Putamen (tissue), 1 donor: Measurements from ENCODE around the gene MTTP.

Experiments used
- DNase-seq: peaks from one replicate; pipeline ENCODE4 v3.0.0-alpha.2; 2016; ENCODE audit warnings: low spot score

The MTTP gene

GRCh38 chr4:99593781-99594641, 19.4 kb downstream of the MTTP start:
- DNase-seq, result peak; percentile 15

- no peak for DNase-seq
Measured at GRCh38 chr4:99594818-99595217, 20.2 kb downstream of the MTTP start.

DNA sequence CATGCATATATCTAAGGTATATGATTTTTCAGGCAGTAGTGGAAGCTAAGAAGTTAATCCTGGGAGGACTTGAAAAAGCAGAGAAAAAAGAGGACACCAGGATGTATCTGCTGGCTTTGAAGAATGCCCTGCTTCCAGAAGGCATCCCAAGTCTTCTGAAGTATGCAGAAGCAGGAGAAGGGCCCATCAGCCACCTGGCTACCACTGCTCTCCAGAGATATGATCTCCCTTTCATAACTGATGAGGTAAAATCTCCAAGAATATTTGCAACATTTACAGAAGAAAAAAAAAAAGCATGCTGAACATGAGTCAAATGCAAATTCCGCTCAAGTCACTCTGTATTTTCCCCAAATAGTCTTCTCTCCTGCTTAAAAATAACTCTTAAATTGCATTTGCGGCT, 32.1 kb downstream of the MTTP start:
- DNase-seq, result no peak

DNA sequence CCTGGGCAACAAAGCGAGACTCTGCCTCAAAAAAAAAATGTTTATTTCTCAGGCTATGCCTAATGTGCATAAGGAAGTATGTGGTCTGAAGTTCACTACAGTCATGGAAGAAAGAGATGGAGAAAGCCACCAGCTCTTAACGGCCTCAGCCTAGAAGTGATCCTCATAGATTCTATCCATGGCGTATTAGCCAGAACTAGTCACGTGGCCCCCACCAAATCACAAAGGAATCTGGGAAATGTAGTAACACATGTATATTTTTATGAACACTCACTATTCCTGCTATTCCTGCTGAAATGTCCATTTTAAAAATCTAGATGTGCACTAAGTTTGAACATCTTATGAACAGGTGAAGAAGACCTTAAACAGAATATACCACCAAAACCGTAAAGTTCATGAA, 33.8 kb downstream of the MTTP start:
- no peak for DNase-seq

GRCh38 chr4:99610605-99611175, 36.1 kb downstream of the MTTP start:
- no peak for DNase-seq

DNA sequence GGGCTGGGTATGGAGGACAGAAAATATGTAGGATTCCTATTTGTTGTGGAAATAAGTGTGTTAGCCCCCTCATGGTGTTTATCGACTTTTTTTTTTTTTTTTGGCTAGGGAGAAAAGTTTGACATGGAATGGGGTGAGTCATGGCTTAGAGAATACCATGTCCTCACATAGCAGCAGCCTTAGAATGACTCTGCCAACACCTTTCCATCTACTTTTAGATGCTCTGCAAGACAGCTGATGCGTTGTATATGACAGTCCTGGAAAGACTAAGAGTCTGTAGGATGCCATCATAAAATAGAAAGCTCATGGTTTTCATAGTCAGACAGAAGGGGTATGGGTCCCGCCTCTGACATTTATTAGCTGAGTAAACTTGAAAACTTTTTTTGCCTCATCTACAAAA, 37.7 kb downstream of the MTTP start:
- no peak for DNase-seq

- DNase-seq, result no peak
Measured at GRCh38 chr4:99612704-99613103, 38.1 kb downstream of the MTTP start.

GRCh38 chr4:99614491-99614890, 39.9 kb downstream of the MTTP start:
- no peak for DNase-seq

- no peak for DNase-seq
Measured at GRCh38 chr4:99615170-99615820, 40.7 kb downstream of the MTTP start.

GRCh38 chr4:99617374-99617773, 42.8 kb downstream of the MTTP start:
- no peak for DNase-seq

DNA sequence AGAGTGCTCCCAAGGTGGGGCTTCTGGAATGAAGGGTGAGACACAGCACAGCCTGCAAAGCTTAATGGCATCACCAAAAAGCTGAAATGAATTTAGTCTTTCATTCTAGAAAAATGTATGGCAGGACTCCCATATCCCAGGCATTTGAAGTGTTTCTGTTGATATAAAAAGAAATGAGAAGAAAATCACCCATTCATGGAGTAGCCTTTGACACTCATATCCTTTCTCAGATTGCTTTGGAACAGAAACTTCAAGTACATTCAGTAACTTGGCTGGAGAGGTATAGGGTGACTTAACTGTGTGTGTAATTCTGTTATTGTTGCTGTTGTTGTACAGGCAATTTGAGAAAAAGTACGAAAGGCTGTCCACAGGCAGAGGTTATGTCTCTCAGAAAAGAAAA, 47.7 kb downstream of the MTTP start:
- no peak for DNase-seq

GRCh38 chr4:99624141-99624719, 49.6 kb downstream of the MTTP start:
- no peak for DNase-seq

GRCh38 chr4:99625369-99625768, 50.7 kb downstream of the MTTP start:
- no peak for DNase-seq

GRCh38 chr4:99628040-99628439, 53.4 kb downstream of the MTTP start:
- DNase-seq, result no peak

DNA sequence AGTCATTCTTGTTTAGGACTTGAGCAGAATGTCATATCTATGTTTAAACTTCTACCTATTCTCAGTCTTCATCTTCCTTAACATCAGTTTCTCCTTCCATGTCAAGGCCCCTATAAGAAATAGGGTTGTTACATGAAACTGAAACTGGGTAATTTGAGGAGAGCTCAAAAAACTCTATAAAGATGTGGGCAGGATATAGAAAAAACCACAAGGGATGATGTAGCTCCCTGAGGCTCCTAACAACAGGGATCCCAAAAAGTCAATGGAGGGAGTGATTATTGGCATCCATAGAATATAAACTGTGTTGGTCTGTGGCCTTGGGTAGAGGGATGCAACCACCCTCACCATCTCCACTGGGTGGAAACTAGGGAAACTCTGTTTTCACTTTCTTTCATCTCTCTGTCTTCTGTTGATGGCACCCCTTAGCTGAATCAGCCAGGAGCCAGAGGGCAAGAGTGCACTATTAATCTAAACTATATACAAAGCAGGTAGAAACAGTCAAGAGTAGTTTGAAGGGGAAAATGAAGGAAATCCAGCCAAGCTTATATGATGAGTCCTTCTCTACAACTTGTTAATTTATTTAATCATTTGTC, 55.4 kb downstream of the MTTP start:
- no peak for DNase-seq

DNA sequence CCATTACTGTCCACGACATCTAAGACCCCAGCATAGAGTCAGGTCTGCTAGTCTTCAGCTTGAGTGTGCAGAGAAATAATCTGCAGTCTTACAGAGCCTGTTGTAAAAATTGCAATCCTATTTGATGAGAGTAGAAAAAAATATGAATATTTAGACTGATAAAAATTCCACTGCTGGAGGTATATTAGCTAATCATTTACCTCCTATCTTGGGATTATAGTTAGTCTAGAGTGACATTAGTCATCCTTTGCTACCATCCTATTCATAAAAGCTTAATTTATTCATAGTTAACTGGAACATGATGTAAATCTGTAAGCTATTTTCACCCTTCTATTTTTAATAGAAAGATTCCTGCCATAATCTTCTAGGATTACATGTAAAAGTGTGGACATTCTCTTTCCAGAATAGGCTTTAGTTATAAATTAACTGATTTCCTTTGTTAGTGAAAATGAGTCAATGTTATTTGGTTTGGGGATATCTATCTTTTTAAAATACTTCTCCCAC, 56.3 kb downstream of the MTTP start:
- no peak for DNase-seq

DNA sequence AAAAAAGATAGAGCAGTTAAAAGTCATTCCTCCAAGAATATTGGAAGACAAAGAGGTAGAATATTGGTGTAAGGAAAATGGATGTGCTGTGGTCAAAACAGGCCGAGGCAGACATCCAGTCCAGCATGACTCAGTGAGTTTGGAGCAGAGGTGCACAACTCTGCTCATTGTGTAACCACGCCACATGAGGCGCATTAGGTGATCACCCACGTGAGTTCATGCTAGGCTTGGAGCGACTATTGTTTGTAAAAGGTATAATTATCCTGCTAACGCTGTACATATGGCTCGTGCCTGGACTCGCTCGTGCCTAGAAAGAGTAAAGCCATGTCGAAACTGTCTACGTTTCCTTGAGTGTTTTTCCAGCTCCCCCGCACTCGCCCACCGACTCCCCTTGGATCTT, 59.1 kb downstream of the MTTP start:
- DNase-seq, result no peak

- no peak for DNase-seq
Measured at GRCh38 chr4:99634742-99635360, 60.2 kb downstream of the MTTP start.

DNA sequence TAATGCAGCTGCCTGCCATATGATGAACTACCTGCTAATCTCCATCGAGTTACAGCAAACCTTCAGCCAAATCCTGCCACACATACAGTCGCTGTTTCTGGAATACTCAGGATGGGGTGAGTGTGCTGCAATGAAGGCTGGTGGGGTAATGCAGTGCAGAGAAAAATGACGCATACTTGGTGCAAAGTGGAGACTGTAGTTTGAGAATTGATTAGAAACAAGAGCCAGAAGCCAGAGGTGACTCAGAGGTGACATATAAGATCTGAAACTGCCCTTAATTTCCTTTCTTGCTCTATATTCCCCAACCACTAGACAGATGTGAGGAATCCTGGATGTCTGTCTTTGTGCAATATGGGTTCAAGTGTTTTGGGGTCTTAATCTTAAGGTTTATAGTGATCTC, 61.0 kb downstream of the MTTP start:
- DNase-seq, result no peak

DNA sequence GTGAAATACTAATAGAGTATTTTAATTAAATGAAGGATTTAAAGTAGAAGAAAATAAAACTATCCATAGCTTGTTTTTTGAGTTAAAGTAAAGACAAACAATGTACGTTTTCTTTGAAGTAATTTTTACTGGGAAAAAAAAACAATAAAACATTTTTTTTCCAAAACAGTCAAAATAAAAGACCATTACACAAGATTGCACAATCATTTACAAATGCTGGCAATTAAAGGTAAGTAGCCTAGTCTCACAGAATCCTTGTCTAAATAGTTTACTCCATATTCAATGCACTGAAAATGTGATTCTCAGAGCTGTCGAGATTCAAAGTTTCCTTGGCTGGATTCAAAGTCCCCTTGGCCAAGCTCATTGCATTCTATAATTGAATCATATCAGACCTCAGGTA, 61.8 kb downstream of the MTTP start:
- no peak for DNase-seq

DNA sequence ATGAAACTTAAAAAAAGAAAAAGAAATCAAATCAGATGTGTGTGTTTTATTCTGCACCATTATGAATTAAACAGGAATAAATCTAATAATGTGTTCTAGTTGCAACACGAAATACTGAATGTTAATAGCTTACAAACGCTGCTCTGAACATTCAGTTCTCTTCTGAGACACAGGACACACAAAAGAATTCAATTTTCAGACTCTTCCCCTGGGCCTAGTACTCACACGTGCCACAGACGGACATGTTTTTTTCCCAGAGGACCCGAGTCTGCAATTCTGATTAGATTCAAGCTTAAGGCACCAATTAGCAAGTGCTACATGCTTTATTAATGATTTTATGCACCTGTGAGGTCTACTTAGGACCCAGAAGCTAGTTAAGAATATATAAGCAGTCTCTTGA, 62.5 kb downstream of the MTTP start:
- no peak for DNase-seq

GRCh38 chr4:99640676-99641075, 66.1 kb downstream of the MTTP start:
- DNase-seq, result no peak
